ENCODE data around the gene CADPS.

DNA sequence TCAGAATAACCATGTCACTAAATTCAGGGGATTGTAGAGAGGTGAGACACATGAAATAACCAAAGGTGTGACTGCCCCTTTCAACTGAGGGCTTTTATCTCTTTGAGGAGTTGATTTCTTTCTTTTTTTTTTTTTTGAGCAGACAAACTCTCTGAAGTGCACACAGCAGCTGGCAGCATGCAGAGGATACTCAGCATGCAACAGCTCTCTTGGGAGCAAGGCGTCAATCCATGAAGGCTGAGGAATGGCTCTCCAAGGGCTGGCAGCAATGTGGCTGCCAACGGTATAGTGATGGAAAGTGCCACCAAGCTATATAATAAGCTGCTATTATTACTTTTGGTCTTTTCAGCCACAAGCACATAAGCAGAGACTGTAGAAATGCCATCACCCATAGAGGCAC lies 275.2 kb downstream of the CADPS start:
- TF ChIP-seq, protein P1, sequence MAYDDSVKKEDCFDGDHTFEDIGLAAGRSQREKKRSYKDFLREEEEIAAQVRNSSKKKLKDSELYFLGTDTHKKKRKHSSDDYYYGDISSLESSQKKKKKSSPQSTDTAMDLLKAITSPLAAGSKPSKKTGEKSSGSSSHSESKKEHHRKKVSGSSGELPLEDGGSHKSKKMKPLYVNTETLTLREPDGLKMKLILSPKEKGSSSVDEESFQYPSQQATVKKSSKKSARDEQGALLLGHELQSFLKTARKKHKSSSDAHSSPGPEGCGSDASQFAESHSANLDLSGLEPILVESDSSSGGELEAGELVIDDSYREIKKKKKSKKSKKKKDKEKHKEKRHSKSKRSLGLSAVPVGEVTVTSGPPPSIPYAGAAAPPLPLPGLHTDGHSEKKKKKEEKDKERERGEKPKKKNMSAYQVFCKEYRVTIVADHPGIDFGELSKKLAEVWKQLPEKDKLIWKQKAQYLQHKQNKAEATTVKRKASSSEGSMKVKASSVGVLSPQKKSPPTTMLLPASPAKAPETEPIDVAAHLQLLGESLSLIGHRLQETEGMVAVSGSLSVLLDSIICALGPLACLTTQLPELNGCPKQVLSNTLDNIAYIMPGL (CRISPR knock-in tag; IDR thresholded peaks at IDR 0.05), result no peak
- TF ChIP-seq, protein P2, sequence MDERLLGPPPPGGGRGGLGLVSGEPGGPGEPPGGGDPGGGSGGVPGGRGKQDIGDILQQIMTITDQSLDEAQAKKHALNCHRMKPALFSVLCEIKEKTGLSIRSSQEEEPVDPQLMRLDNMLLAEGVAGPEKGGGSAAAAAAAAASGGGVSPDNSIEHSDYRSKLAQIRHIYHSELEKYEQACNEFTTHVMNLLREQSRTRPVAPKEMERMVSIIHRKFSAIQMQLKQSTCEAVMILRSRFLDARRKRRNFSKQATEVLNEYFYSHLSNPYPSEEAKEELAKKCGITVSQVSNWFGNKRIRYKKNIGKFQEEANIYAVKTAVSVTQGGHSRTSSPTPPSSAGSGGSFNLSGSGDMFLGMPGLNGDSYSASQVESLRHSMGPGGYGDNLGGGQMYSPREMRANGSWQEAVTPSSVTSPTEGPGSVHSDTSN (CRISPR knock-in tag; IDR thresholded peaks at IDR 0.05; ENCODE audit: low read depth), result no peak
- TF ChIP-seq, protein P2 (tag; conservative IDR thresholded peaks at IDR 0.05; ENCODE audit: low read depth), result no peak
- TF ChIP-seq DMBX1 (CRISPR knock-in tag; IDR thresholded peaks at IDR 0.05; ENCODE audit: borderline replicate concordance), result no peak

Data from K562 (cell line).